ENCODE measurements around the gene NOD1.
"Not testable (repeated sequence)": the region's sequence is repeated elsewhere in the genome, so short reads cannot be mapped to it uniquely, and the experiment has no call there.

The NOD1 gene

DNA sequence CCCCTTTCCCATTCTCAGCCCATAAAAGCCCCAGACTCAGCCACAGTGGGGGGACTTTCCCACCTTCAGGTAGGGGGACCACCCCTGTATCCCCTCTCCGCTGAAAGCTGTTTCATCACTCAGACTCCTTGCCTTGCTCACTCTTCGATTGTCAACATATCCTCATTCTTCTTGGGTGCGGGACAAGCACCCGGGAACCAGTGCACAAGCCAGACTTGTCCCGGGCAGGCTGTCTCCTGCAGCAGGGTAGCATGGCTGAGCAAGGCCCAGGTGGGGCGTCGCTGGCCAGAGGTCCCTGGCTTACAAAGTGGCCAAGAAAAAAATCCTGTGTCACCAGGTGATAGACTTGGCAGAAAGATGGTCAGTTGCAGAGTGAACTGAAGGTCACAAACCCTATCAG is 64.7 kb downstream of the NOD1 start:
- no peak for DNase-seq

GRCh38 chr7:30412782-30413504 is 65.6 kb downstream of the NOD1 start:
- no peak for DNase-seq

GRCh38 chr7:30411897-30412296 is 66.7 kb downstream of the NOD1 start:
- DNase-seq, result no peak

DNA sequence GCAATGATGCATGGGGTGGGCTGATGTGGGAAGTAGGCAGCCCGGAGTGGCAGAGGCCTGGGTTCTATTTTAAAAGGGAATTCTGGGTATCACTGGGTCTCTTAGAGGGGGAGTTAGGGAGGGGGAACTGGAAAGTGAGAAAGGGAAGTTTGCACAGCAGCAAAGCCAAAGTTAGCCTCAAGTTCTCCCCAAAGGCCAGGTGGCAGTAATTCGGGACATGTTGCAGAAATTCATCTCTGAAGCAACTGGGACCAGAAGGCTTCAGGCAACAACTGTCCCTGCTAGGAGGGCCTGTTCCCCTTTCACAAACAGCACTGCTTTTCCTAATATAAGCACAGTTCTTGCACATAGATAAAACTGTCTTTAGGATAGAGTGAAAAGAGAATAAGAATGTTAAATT is 67.4 kb downstream of the NOD1 start:
- no peak for DNase-seq

DNA sequence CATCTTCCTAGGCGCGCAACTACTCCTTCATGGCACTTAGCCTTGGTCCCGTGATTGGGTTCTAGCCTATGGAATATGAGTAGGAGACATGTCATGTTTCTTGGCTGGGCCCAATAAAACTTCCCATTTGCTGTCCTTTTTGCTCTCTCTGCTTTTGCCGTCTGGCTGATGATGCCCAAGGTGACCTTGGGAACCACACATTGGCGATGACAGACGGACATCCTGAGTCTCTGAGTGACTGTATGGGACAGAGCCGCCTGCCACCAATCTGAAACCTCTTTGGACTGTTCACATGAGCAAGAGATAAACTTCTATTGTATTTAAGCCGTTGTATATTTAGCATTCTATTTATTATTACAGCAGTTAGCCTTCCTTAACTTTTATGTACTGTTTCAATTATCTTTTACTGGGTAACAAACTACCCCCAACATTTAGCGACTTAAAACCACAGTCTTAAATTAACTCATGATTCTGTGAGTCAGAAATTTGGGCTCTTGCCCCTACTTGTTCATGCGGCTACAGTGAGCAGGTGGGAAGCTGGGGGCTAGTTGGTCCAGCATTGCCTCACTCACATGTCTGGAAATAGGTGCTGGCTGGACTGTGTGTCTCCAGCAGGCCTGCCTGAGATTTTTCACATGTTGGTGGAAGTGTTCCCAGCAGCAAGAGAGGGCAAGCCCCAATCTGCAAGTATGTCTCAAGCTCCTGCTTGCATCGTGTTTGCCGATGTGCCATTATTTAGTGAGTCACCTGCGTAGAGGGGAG is 71.7 kb downstream of the NOD1 start:
- DNase-seq, result no peak

- DNase-seq, result no peak
Measured at GRCh38 chr7:30405179-30405578, 73.4 kb downstream of the NOD1 start.

DNA sequence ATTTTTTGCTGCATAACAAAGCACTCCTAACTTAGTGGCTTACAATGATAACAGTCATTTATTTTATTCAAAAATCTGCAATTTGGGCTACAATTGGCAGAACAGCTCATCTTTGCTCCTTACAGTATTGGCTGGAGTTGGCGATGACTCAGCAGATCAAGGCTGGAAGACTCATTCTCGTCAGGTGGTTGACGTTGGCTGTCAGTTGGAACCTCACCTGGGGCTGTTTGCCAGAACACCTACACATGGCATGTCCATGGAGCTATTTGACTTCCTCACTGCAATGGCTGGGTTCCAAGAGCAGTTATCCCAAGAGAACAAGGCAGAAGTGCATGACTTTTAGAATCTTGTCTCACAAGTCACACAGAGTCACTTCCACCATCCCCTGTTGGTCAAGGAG is 75.1 kb downstream of the NOD1 start:
- DNase-seq, result no peak

DNA sequence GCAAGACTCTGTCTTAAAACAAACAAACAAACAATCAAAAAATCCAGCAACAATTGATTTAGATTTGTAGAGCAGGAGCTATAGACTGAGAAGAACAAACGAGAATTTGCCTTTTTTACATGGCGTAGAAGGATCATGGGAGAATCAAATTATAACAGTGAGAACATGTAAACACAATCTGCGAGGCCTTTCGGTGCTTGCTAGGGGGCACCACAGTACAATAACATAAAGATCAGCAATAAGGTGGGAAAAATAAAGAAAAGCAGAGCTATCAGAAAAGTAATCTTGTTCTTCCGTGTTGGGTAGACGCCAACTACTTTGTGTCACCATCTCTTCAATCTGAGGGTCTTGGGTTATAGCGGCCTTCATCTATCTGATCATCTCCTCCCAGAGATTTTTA is 82.2 kb downstream of the NOD1 start:
- no peak for DNase-seq

- no peak for DNase-seq
Measured at GRCh38 chr7:30395676-30396075, 82.9 kb downstream of the NOD1 start.

- no peak for DNase-seq
Measured at GRCh38 chr7:30391806-30392205, 86.8 kb downstream of the NOD1 start.

DNA sequence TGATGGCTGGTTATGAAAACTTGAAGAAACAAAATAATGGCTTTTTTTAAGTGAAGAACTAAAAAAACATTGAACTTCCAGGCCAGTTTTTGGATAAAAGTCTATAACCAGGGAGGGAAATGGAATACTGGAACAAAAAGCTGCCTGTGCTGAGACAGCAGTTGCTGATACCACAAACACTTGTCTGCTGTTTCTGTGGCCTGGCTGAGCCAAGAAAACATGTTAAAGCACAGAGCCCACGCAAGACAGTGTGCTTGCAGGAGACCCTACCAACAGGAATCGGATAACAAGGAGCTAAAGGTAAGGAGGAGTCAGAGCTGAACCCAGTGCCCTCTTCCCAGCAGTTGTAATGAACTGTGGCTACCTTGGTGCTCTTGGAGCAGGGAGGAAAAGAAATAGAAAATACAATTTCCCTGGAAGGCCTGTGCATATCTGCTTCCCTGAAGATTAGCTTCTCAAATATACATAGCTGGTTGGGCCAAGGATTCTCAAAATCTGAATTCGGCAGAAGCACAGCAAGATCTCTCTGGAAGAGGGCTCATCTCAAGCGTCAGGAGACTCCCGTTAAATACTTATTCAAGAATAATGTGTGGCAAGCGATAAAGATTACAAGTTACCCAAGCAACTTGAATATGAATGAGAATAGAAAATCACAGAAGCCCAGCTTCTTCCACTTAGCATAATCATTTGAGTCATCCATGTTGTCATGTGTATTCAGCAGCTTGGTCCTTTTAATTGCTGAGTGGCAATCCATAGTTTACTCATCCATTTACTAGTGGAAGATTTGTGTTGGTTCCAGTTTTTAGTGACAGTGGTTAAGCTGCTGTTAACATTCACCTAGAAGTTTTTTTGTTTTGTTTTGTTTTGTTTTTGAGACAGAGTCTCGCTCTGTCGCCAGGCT is 87.6 kb downstream of the NOD1 start:
- DNase-seq, result no peak

DNA sequence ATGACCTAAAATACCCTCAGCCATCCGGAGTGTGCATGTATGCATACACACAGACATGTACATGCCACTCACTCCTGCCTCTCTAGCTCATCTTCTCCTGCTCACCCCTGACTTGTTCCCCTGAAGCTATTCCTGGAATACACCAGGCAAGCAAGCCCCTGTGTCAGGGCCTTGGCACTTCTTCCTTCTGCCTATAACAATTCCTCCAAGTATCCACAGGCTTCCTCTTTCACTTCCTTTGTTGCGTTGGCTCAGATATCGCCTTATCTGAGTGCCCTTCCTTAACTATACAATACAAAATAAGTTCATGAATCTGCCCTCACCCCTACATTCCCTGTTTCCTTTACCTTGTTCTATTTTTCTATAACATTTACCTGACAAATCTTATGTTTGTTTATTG is 88.8 kb downstream of the NOD1 start:
- DNase-seq, result no peak

GRCh38 chr7:30382607-30383006 is 96.0 kb downstream of the NOD1 start:
- DNase-seq, result no peak

DNA sequence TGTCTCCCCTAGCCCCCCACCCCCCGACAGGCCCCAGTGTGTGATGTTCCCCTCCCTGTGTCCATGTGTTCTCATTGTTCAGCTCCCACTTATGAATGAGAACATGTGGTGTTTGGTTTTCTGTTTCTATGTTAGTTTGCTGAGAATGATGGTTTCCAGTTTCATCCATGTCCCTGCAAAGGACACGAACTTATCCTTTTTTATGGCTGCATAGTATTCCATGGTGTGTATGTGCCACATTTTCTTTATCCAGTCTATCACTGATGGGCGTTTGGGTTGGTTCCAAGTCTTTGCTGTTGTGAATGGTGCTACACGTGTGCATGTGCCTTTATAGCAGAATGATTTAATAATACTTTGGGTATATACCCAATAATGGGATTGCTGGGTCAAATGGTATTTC is 97.8 kb downstream of the NOD1 start:
- not testable (repeated sequence) for DNase-seq

GRCh38 chr7:30380294-30380693 is 98.3 kb downstream of the NOD1 start:
- no peak for DNase-seq

DNA sequence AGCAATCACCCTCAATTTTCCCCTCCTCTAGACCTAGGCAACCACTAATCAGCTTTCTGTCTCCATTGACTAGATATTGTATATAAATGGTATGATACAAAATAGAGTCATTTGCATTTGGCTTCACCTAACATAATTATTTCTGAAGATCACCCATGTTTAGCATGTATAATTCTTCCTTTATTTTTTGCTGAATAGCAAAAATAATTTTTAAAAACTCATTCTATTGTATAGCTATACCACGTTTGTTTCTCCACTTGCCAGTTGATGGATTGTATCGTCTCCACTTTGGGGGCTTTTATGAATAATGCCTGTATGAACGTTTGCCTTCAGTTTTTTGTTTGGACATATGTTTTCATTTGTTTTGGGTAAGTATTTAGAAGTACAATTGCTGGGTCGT is 98.8 kb downstream of the NOD1 start:
- DNase-seq, result no peak

DNA sequence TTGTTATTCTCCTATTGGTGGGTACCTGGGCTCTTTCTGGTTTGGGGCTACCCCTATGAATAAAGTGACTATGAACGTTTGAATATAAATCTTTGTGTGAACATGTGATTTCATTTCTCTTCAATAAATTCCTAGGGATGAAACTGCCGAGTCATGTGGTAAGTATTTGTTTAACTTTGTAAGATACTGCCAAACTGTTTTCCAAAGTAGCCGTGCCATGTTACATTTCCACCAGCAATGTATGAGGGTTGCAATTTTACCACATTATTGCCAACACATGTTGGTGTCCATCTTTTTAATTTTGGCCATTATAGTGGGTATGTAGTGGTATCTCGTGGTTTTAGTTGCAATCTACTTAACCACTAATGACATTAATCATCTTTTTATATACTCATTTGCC is 99.5 kb downstream of the NOD1 start:
- DNase-seq, result no peak

- DNase-seq, result no peak
Measured at GRCh38 chr7:30378275-30378674, 100.3 kb downstream of the NOD1 start.

Data from NCI-H748 treated with DMSO at 0.1 percent for 48 hours (cell line).